MCF 10A (cell line): Measurements from ENCODE around the gene AGBL1. TPM values are rescaled to one million over a fixed set of nuclear protein-coding genes. Genes with fewer than 3 reads are reported as not detected.

Source experiments
- BruUV-seq: library from RNA; stranded (reverse); fragments of 400-500 nt; replicated peaks from 2 replicates; lab custom pipeline; 2021; lab: Mats Ljungman, UMichigan
- CTCF ChIA-PET: fragments of 300-600 bp; sonication (Branson Sonifier 250); formaldehyde crosslinking; extraction: SDS; loops from one replicate; lab custom pipeline; 2021; ENCODE audit warnings: antibody characterized with exemption, inconsistent platforms; lab: Yijun Ruan, JAX
- POLR2A ChIA-PET: fragments of 300-600, 350-650 bp; sonication (Branson Sonifier 250); formaldehyde crosslinking; extraction: SDS; loops from one replicate; lab custom pipeline; 2020; ENCODE audit warnings: antibody characterized with exemption, inconsistent platforms; lab: Yijun Ruan, JAX
- DNase-seq: peaks from one replicate; pipeline ENCODE4 v3.0.0-alpha.2; 2018; ENCODE audit not compliant: unreplicated experiment
- H3K27ac Mint-ChIP-seq: one replicate; pipeline ENCODE4 v1.8.0; 2022; ENCODE audit warnings: mild to moderate bottlenecking, low read depth, mixed read lengths; ENCODE audit not compliant: unreplicated experiment
- H3K27me3 Mint-ChIP-seq: one replicate; pipeline ENCODE4 v1.8.0; 2022; ENCODE audit warnings: mixed read lengths; ENCODE audit not compliant: insufficient read depth, unreplicated experiment
- H3K36me3 Mint-ChIP-seq: one replicate; pipeline ENCODE4 v1.8.0; 2022; ENCODE audit warnings: mild to moderate bottlenecking, moderate library complexity, mixed read lengths; ENCODE audit not compliant: insufficient read depth, unreplicated experiment
- H3K4me1 Mint-ChIP-seq: one replicate; pipeline ENCODE4 v1.8.0; 2022; ENCODE audit warnings: mixed read lengths; ENCODE audit not compliant: insufficient read depth, unreplicated experiment
- H3K4me3 Mint-ChIP-seq: one replicate; pipeline ENCODE4 v1.8.0; 2022; ENCODE audit warnings: mild to moderate bottlenecking, moderate library complexity, mixed read lengths; ENCODE audit not compliant: unreplicated experiment
- H3K9me3 Mint-ChIP-seq: one replicate; pipeline ENCODE4 v1.8.0; 2022; ENCODE audit warnings: mixed read lengths; ENCODE audit not compliant: unreplicated experiment
- intact Hi-C: fragments of 100-400 bp; cut with micrococcal nuclease; formaldehyde crosslinking; loops from 2 replicates; pipeline ENCODE4 v1.14.1; 2022
- total RNA-seq: library from RNA; stranded (reverse); gene quantifications from 2 replicates; pipeline ENCODE4 v1.2.3, GENCODE V29; 2022
- TF ChIP-seq, protein P1 (sequence below): fragments of 200-600 bp; IDR thresholded peaks from one replicate; pipeline ENCODE4 v1.8.0; 2022; ENCODE audit warnings: antibody characterized with exemption, mild to moderate bottlenecking; ENCODE audit not compliant: unreplicated experiment

Gene AGBL1
- total RNA-seq, 1 experiment from 2014 or later = not detected

DNA sequence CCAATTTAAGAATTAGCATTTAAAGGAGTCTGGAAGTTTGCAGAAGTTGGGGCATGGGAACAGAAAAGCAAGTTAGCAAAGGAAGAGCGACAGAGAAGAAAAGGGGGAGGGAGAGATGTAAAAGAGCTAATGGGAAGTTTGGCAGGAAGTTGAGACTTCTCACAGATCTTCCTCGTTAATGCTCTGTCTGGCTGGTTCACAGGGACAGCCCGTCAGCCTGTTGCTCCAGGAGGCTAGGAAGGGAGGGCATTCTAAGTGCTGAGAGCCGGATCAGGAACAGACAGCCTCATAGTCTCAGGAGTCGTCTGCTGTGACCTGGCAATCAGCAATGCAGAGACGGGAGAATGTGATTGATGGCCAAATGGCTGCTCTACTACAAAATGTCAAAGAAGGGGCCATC, 150.3 kb downstream of the AGBL1 start:
- TF ChIP-seq, protein P1, sequence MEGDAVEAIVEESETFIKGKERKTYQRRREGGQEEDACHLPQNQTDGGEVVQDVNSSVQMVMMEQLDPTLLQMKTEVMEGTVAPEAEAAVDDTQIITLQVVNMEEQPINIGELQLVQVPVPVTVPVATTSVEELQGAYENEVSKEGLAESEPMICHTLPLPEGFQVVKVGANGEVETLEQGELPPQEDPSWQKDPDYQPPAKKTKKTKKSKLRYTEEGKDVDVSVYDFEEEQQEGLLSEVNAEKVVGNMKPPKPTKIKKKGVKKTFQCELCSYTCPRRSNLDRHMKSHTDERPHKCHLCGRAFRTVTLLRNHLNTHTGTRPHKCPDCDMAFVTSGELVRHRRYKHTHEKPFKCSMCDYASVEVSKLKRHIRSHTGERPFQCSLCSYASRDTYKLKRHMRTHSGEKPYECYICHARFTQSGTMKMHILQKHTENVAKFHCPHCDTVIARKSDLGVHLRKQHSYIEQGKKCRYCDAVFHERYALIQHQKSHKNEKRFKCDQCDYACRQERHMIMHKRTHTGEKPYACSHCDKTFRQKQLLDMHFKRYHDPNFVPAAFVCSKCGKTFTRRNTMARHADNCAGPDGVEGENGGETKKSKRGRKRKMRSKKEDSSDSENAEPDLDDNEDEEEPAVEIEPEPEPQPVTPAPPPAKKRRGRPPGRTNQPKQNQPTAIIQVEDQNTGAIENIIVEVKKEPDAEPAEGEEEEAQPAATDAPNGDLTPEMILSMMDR = no peak
- no peaks in the 10 kb centered on the region for H3K4me1 Mint-ChIP-seq
- no peaks in the 10 kb centered on the region for H3K9me3 Mint-ChIP-seq

DNA sequence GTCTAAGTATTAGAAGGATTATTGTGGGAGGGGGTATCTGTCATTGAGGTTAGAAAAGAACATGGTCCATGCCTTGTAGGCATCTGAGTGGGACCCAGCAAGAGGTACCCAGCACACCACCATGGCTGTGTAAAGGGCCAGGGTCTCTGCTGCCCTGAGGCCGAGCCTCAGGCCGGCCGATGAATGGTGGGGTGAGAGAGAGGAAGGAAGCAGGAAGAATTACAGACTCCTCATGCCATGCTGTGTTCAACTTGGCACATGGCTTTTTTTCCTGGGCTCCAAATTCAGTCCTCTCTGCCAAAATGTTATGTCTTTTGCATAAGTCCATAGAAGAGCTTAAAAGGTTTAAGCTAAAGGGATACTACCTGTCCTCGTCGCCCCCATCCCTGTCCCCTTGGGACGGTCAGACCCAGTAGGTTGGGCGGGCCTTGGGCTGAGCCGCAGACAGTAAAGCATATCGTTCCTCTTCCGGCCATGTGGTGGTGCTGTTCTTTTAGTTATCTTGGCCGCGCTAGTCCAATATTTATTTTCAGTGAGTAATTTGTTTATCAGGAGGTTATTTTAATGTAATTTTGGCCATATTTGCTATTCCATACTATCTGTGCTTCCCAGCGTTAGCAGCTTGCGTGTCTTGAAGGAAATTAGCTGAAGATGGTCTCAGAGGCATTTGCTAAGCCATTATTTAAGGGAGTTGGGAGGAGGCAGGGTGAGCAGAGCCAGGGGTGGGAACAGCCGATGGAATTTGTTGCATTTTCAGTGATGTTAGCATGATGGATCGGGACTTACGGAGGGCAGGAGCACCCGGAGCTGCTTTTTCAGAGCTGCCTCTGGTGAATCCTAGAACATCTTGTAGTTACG, 152.4 kb downstream of the AGBL1 start:
- H3K4me1 Mint-ChIP-seq = no peaks in the 10 kb centered on the region
- peak; percentile 57 for DNase-seq
- intact Hi-C loops = loop anchor here (1.0 to 5.0 kb wide), 5 partner anchors 367 to 685 kb away; no protein-coding TSS in a partner anchor
- no peaks in the 10 kb centered on the region for H3K9me3 Mint-ChIP-seq
- H3K27me3 Mint-ChIP-seq = no peaks in the 10 kb centered on the region
- H3K36me3 Mint-ChIP-seq = no peaks in the 10 kb centered on the region
- H3K27ac Mint-ChIP-seq = no peak overlapping the region
- H3K4me3 Mint-ChIP-seq = no peak overlapping the region
- CTCF ChIA-PET = interaction anchor here (0.6 to 5.0 kb wide), 78 partner anchors 9 to 800 kb away, joined by 3 to 62 read pairs (median 4); no protein-coding TSS in a partner anchor
- no TSS peak for BruUV-seq
- POLR2A ChIA-PET = no interaction called here
- TF ChIP-seq, protein P1 = peak; percentile 82

More for the DNA sequence above, 150.3 kb downstream of the AGBL1 start:
- POLR2A ChIA-PET = no interaction called here
- DNase-seq = no peak
- CTCF ChIA-PET = interaction anchor here (1.0 to 2.7 kb wide), 2 partner anchors 378 to 513 kb away, joined by 5 to 12 read pairs; no protein-coding TSS in a partner anchor
- BruUV-seq = no TSS peak
- H3K36me3 Mint-ChIP-seq = no peaks in the 10 kb centered on the region
- intact Hi-C loops = loop anchor here (5.0 kb wide), 1 partner anchor 687 kb away; no protein-coding TSS in a partner anchor
- H3K27me3 Mint-ChIP-seq = no peaks in the 10 kb centered on the region
- H3K4me3 Mint-ChIP-seq = no peak overlapping the region
- no peak overlapping the region for H3K27ac Mint-ChIP-seq

DNA sequence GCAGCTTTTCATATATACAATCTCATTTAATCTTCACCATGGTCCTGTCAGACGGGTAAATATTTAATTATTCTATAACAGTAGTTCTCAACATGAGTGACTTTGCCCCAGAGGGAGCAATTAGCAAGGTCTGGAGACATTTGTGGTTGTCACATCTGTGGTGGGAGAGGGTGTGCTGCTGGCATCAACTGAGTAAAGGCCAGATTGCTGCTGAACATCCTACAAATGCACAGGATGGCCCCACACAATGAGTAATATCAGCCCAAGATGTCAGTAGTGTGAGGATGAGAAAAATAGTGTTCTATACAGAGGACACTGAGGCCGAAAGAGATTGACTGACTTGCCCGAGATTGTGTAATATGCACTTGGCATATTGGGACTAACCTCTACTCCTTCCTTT, 156.0 kb downstream of the AGBL1 start:
- H3K36me3 Mint-ChIP-seq = no peaks in the 10 kb centered on the region
- intact Hi-C loops = no loop called here
- no peak overlapping the region for H3K27ac Mint-ChIP-seq
- ChIA-PET POLR2A (no interaction called here), CTCF (interaction anchor here (5.0 kb wide), 1 partner anchor 507 kb away, joined by 62 read pairs; no protein-coding TSS in a partner anchor)
- BruUV-seq = no TSS peak
- TF ChIP-seq, protein P1 = no peak
- no peak overlapping the region for H3K4me3 Mint-ChIP-seq
- H3K27me3 Mint-ChIP-seq = no peaks in the 10 kb centered on the region
- no peak for DNase-seq
- no peaks in the 10 kb centered on the region for H3K9me3 Mint-ChIP-seq
- no peaks in the 10 kb centered on the region for H3K4me1 Mint-ChIP-seq

DNA sequence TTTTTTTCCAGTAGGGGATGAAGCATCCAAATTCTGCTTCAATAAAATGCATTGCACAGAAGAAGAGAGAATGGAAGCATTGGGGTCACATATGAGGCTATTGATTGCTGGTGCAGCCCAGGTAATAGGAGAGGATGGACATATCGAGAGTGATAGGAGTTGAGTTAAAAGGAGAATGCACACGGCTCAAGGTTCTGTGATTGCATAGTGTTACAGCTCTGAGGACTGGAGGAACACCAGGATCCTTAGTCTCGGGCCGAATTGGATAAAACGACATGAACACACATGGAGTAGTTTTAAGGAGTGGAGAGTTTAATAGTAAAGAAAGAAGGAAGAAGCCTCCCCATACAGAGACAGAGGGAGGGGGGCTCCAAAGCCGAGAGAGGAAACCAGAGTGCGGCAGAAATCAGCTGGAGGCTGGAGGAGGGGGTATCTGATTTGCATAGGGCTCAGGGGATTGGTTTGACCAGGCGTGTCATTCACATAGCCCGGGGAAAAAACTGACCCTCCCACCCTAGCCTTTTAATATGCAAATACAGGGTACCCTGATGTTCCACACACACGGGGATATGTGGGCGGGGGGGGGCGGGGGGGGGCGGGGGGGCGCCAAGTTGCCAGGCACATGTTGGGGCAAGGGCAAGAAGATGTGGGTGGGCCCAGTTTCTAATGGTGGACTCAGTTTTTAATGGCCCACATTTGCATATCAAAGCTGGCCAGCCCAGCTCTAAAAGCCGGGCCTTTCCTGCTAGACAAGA, 156.9 kb downstream of the AGBL1 start:
- no peaks in the 10 kb centered on the region for H3K4me1 Mint-ChIP-seq
- H3K36me3 Mint-ChIP-seq = no peaks in the 10 kb centered on the region
- intact Hi-C loops = no loop called here
- no TSS peak for BruUV-seq
- ChIA-PET CTCF (interaction anchor here (0.7 kb wide), 1 partner anchor 400 kb away, joined by 3 read pairs; no protein-coding TSS in a partner anchor), POLR2A (no interaction called here)
- DNase-seq = no peak
- TF ChIP-seq, protein P1 = no peak
- H3K27me3 Mint-ChIP-seq = no peaks in the 10 kb centered on the region
- no peak overlapping the region for H3K4me3 Mint-ChIP-seq
- H3K27ac Mint-ChIP-seq = no peak overlapping the region
- H3K9me3 Mint-ChIP-seq = no peaks in the 10 kb centered on the region
